Activated CD4-positive, alpha-beta T cell treated with anti-CD3 and anti-CD28 coated beads, Interleukin-2, amount 10 ng/mL, durations not matched to agents 24 days and 14 days (primary cell): Measurements from ENCODE around the gene FBXL17. TPM values are rescaled to one million over a fixed set of nuclear protein-coding genes. Genes with fewer than 3 reads are reported as not detected.
A peak's percentile ranks its signal among the peaks of the same experiment; 100 is the strongest.

Source experiments
- DNase-seq: peaks from one replicate; pipeline ENCODE4 v3.0.0; 2022
- H3K27ac Mint-ChIP-seq: one replicate; pipeline ENCODE4 v1.8.0; 2022; ENCODE audit warnings: mild to moderate bottlenecking, mixed read lengths
- H3K27me3 Mint-ChIP-seq: one replicate; pipeline ENCODE4 v1.8.0; 2022; ENCODE audit warnings: mixed read lengths
- H3K36me3 Mint-ChIP-seq: one replicate; pipeline ENCODE4 v1.8.0; 2022; ENCODE audit warnings: low read depth, mild to moderate bottlenecking, mixed read lengths
- H3K4me1 Mint-ChIP-seq: one replicate; pipeline ENCODE4 v1.8.0; 2021; ENCODE audit warnings: mixed read lengths
- H3K4me3 Mint-ChIP-seq: one replicate; pipeline ENCODE4 v1.8.0; 2022; ENCODE audit warnings: mild to moderate bottlenecking, moderate library complexity, mixed read lengths
- H3K9me3 Mint-ChIP-seq: one replicate; pipeline ENCODE4 v1.8.0; 2021; ENCODE audit warnings: mixed read lengths
- intact Hi-C: fragments of 100-400 bp; cut with micrococcal nuclease; formaldehyde crosslinking; loops from one replicate; pipeline ENCODE4 v1.15.1; 2023
- total RNA-seq: library from RNA; stranded (reverse); gene quantifications from 2 replicates; pipeline ENCODE4 v1.2.3, GENCODE V29; 2022

The FBXL17 gene
- total RNA-seq, 1 donor from 2014 or later, result 7.5 TPM

GRCh38 chr5:107954254-107954653 is 427.6 kb downstream of the FBXL17 start:
- no peak overlapping the region for H3K27ac Mint-ChIP-seq
- no peaks in the 10 kb centered on the region for H3K27me3 Mint-ChIP-seq
- intact Hi-C loops, result no loop called here
- H3K4me3 Mint-ChIP-seq, result no peak overlapping the region
- peaks cover 2% of the 10 kb centered on the region for H3K36me3 Mint-ChIP-seq
- peaks cover 11% of the 10 kb centered on the region for H3K4me1 Mint-ChIP-seq
- no peak for DNase-seq
- H3K9me3 Mint-ChIP-seq, result peaks cover 3% of the 10 kb centered on the region

DNA sequence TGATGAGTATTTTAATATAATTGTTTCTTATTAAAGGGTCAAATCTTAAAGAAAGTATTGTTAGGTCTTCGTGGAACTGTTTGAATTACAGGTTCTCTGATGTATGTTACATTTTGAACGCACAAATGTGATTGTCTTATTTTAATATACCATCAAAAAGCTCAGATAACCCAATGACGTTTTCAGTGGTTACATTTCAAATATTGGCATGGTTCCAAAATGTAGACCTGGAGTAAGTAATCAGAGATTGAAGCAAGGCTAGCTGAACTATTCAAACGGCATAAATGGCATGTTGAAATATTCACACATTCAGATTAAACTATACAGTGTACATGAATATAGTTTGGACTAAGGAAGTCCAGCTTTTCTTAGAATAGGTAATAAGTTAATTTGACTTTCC is 429.4 kb downstream of the FBXL17 start:
- no peak for DNase-seq
- H3K36me3 Mint-ChIP-seq, result peaks cover 2% of the 10 kb centered on the region
- H3K27me3 Mint-ChIP-seq, result no peaks in the 10 kb centered on the region
- no peak overlapping the region for H3K4me3 Mint-ChIP-seq
- H3K4me1 Mint-ChIP-seq, result peaks cover 11% of the 10 kb centered on the region
- H3K27ac Mint-ChIP-seq, result no peak overlapping the region
- peaks cover 3% of the 10 kb centered on the region for H3K9me3 Mint-ChIP-seq
- intact Hi-C loops, result no loop called here

- intact Hi-C loops, result no loop called here
- no peaks in the 10 kb centered on the region for H3K27me3 Mint-ChIP-seq
- no peak overlapping the region for H3K27ac Mint-ChIP-seq
Measured at GRCh38 chr5:107951309-107951708, 430.6 kb downstream of the FBXL17 start.

GRCh38 chr5:107950776-107951175 is 431.1 kb downstream of the FBXL17 start:
- intact Hi-C loops, result no loop called here
- Mint-ChIP-seq H3K4me1 (peaks cover 11% of the 10 kb centered on the region), H3K9me3 (peaks cover 3% of the 10 kb centered on the region), H3K36me3 (peaks cover 2% of the 10 kb centered on the region), H3K4me3 (no peak overlapping the region), H3K27me3 (no peaks in the 10 kb centered on the region), H3K27ac (no peak overlapping the region)
- no peak for DNase-seq

More at GRCh38 chr5:107951309-107951708, 430.6 kb downstream of the FBXL17 start:
- Mint-ChIP-seq H3K4me1 (peaks cover 11% of the 10 kb centered on the region), H3K9me3 (peaks cover 3% of the 10 kb centered on the region), H3K36me3 (peaks cover 2% of the 10 kb centered on the region), H3K4me3 (no peak overlapping the region)
- no peak for DNase-seq

DNA sequence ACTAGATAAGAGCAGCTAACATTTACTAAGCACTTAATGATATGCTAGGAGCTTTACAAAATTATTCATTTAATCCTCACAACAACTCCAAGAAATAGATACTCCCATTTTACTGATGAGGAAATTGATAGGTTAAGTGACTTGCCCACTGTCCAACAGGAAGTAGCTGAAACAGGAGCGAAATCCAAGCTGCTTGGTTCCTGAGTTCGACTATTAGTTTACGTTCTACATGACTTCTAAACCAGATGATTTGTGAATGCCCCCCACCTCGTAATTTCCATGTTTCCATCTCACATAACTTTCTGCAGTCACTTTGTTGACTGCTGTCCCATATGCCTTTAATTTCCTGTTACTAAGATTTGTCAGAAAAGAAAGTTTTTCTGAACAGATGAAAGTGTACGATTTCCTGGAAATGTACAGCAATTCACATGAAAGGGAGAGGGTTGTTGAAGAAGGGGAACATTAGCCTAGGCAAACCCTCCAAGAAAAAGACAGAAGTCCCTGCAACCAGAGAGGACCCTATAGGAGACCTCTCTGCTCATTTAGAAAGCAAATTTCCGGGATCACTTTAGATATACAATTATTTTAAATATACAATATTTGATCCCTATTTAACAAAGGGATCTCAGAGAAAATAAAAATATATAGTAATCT is 432.1 kb downstream of the FBXL17 start:
- Mint-ChIP-seq H3K4me1 (peaks cover 11% of the 10 kb centered on the region), H3K36me3 (peaks cover 2% of the 10 kb centered on the region), H3K27ac (peak overlapping the region; percentile 55), H3K4me3 (peak overlapping the region; percentile 43), H3K9me3 (peaks cover 3% of the 10 kb centered on the region), H3K27me3 (no peaks in the 10 kb centered on the region)
- DNase-seq, result no peak
- intact Hi-C loops, result no loop called here

DNA sequence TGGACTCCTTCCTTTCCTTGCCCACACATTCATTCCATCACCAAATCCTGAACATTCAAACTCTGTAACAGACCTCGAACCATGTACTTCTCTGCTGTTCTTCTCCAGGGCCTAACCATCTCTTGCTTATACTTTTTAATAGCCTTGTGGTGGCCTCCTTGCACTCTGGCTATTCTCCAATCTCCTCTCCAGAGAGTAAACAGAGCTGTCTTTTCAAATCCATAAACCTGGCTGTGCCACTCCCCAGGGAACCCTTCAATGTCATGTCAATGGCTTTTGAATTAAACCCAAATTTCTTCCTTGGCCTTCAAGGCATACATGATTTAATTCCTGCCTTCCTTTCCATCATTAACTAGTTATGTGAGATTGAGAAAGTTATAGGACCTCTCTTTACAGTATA is 433.5 kb downstream of the FBXL17 start:
- Mint-ChIP-seq H3K36me3 (peaks cover under 1% of the 10 kb centered on the region), H3K27ac (no peak overlapping the region), H3K27me3 (no peaks in the 10 kb centered on the region), H3K4me1 (peaks cover 11% of the 10 kb centered on the region), H3K9me3 (peaks cover 1% of the 10 kb centered on the region), H3K4me3 (no peak overlapping the region)
- no peak for DNase-seq
- intact Hi-C loops, result no loop called here

DNA sequence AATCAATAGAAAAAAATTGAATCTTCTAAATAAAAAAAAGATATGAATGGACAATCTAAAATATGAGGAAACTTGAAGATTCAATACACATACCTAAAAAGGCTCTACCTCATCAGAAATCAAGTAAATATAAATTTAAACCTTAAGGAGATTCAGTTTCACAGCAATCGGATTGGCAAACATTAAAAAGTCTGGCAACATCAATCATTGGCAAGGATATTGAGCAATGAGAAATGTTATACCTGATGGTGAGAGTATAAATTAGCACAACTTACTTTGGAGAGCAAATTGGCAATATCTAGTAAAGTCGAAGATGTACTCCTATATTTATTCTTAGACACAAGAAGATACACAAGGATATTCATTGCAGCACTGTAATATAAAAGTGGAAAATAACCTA is 436.8 kb downstream of the FBXL17 start:
- Mint-ChIP-seq H3K9me3 (no peaks in the 10 kb centered on the region), H3K4me3 (no peak overlapping the region), H3K4me1 (peaks cover 9% of the 10 kb centered on the region), H3K36me3 (no peaks in the 10 kb centered on the region), H3K27ac (no peak overlapping the region), H3K27me3 (no peaks in the 10 kb centered on the region)
- no peak for DNase-seq
- intact Hi-C loops, result no loop called here

DNA sequence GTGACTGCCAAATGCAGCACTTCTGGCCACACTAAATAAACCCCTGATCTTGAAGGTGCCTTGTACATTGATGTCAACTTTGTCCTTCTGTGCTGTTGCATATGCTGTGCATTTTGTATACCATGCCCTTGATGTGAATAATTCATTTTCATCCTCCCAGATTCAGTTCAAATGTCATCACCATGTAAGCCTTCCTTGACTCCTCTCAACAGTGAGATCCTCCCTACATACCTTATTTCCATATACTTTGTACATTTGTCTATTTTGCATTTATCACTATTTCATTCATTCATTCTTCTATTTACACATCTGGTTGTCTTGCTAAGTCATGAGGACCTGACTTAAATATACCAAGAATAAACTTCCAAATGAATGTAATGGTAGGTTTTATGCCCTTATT is 438.0 kb downstream of the FBXL17 start:
- no peak for DNase-seq
- Mint-ChIP-seq H3K4me1 (no peaks in the 10 kb centered on the region), H3K4me3 (no peak overlapping the region), H3K9me3 (no peaks in the 10 kb centered on the region), H3K36me3 (no peaks in the 10 kb centered on the region), H3K27ac (no peak overlapping the region), H3K27me3 (no peaks in the 10 kb centered on the region)
- intact Hi-C loops, result no loop called here

- DNase-seq, result no peak
- Mint-ChIP-seq H3K27ac (no peak overlapping the region), H3K4me3 (no peak overlapping the region), H3K27me3 (no peaks in the 10 kb centered on the region), H3K36me3 (peaks cover 3% of the 10 kb centered on the region), H3K4me1 (peaks cover 5% of the 10 kb centered on the region), H3K9me3 (no peaks in the 10 kb centered on the region)
- intact Hi-C loops, result no loop called here
Measured at GRCh38 chr5:107941036-107941435, 440.9 kb downstream of the FBXL17 start.

DNA sequence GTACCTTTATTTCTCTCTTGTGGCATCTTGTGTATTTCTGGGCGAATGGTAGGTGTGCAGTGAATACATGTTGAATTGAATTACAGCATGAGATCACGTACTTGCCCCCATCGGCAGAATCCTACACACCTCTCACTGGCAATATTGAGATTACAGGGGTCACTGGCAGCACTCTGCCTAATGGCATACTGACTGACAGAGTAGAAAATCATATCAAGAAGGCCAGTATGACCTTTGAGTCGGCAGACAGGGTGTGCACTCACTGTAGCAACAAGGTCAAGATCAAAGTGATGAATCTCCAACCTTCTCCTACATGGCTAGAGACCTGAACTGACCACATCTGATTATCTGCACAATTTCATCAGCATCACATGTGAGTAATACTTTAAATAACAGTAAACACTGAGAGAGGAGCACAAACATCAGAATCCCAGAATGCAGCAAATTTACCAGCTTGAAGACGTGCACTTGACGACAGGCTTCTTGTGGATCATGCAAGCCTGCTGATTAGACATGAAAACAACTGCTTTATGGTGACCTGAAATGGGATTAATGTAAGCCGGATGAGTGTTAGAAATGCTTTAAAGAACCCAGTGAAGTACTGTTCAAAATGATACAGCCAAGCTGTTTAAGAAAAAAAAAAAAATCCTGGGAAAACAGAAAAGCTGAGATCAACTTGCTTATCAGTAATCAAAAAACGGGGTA is 444.1 kb downstream of the FBXL17 start:
- intact Hi-C loops, result no loop called here
- H3K36me3 Mint-ChIP-seq, result peaks cover 3% of the 10 kb centered on the region
- H3K4me1 Mint-ChIP-seq, result peaks cover 5% of the 10 kb centered on the region
- peak; percentile 21 for DNase-seq
- no peak overlapping the region for H3K27ac Mint-ChIP-seq
- no peaks in the 10 kb centered on the region for H3K27me3 Mint-ChIP-seq
- no peaks in the 10 kb centered on the region for H3K9me3 Mint-ChIP-seq
- H3K4me3 Mint-ChIP-seq, result no peak overlapping the region

DNA sequence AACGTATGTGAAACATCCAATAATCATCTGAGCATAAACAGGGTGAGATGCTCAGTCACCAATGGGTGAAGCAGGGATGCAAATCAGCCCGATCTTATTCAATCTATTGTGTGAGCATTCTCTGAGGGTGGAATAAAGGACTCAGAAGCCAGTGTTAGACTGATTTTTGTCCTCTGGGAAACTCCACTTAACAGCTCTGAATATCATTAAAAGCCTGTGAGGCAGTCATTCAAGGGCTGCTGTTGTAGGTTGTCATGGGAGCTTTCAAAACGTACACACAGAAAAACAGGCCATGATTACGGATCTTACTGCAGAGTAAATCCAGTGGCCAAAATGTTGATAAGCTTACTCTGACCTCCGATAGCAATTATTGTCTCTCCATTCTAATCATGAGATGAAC is 444.7 kb downstream of the FBXL17 start:
- DNase-seq, result peak; percentile 26
- H3K27me3 Mint-ChIP-seq, result no peaks in the 10 kb centered on the region
- intact Hi-C loops, result no loop called here
- no peak overlapping the region for H3K4me3 Mint-ChIP-seq
- H3K27ac Mint-ChIP-seq, result no peak overlapping the region
- peaks cover 3% of the 10 kb centered on the region for H3K36me3 Mint-ChIP-seq
- no peaks in the 10 kb centered on the region for H3K9me3 Mint-ChIP-seq
- H3K4me1 Mint-ChIP-seq, result peaks cover 5% of the 10 kb centered on the region

- Mint-ChIP-seq H3K27ac (no peak overlapping the region), H3K36me3 (peaks cover 3% of the 10 kb centered on the region), H3K4me1 (peaks cover 5% of the 10 kb centered on the region), H3K27me3 (no peaks in the 10 kb centered on the region), H3K9me3 (no peaks in the 10 kb centered on the region), H3K4me3 (no peak overlapping the region)
- intact Hi-C loops, result no loop called here
- peak; percentile 9 for DNase-seq
Measured at GRCh38 chr5:107936515-107936914, 445.4 kb downstream of the FBXL17 start.

- Mint-ChIP-seq H3K9me3 (no peaks in the 10 kb centered on the region), H3K4me3 (no peak overlapping the region), H3K4me1 (peaks cover 5% of the 10 kb centered on the region), H3K36me3 (peaks cover 3% of the 10 kb centered on the region), H3K27me3 (no peaks in the 10 kb centered on the region), H3K27ac (no peak overlapping the region)
- peak; percentile 22 for DNase-seq
- intact Hi-C loops, result no loop called here
Measured at GRCh38 chr5:107935645-107936044, 446.3 kb downstream of the FBXL17 start.

DNA sequence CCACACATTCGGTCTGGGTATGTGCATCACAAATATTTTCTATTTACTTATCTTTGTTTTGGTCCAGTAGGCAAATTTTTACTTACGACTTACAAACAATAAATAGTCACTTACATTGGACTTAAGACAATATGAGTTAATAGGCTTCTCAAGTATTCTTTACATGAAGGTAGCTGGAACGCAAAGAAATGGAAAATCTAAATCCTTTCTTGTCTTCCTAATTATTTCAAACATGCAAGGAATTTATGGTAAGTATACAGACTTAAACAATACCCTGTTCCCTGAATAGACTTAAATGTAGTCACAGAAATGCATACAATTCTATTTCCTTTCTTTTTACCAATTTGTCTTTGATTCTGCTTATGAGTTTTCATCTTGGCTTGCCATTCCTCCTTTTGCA is 448.6 kb downstream of the FBXL17 start:
- peaks cover 12% of the 10 kb centered on the region for H3K4me1 Mint-ChIP-seq
- intact Hi-C loops, result no loop called here
- no peaks in the 10 kb centered on the region for H3K27me3 Mint-ChIP-seq
- no peaks in the 10 kb centered on the region for H3K9me3 Mint-ChIP-seq
- no peak overlapping the region for H3K4me3 Mint-ChIP-seq
- no peak overlapping the region for H3K27ac Mint-ChIP-seq
- peaks cover 3% of the 10 kb centered on the region for H3K36me3 Mint-ChIP-seq
- DNase-seq, result no peak
